ENCODE data around the gene PAQR6.
A peak's percentile ranks its signal among the peaks of the same experiment; 100 is the strongest.

The PAQR6 gene

GRCh38 chr1:156247460-156248322, at the start of gene PAQR6:
PAQR6 (minus strand) TSS chr1:156248056; CDS start chr1:156246731, 1,325 bp downstream.
- no peak for DNase-seq (ENCODE audit: low read depth, low spot score)

GRCh38 chr1:156295391-156295947, 47.6 kb upstream of the PAQR6 start, which contains the start of gene GLMP:
GLMP (minus strand) TSS chr1:156295679; CDS start chr1:156295645, 34 bp downstream.
- DNase-seq (ENCODE audit: low read depth, low spot score): no peak

- DNase-seq (ENCODE audit: low read depth, low spot score): no peak
Observed at GRCh38 chr1:156293895-156294294, 46.0 kb upstream of the PAQR6 start.

GRCh38 chr1:156293098-156293434, 45.2 kb upstream of the PAQR6 start:
- no peak for DNase-seq (ENCODE audit: low read depth, low spot score)

GRCh38 chr1:156291226-156292061, 43.6 kb upstream of the PAQR6 start:
- DNase-seq (ENCODE audit: low read depth, low spot score): no peak

GRCh38 chr1:156289857-156290256, 42.0 kb upstream of the PAQR6 start:
- DNase-seq (ENCODE audit: low read depth, low spot score): no peak

- DNase-seq (ENCODE audit: low read depth, low spot score): no peak
Observed at GRCh38 chr1:156286061-156286460, 38.2 kb upstream of the PAQR6 start.

GRCh38 chr1:156285437-156285836, 37.6 kb upstream of the PAQR6 start:
- no peak for DNase-seq (ENCODE audit: low read depth, low spot score)

- DNase-seq (ENCODE audit: low read depth, low spot score): no peak
Observed at GRCh38 chr1:156284757-156285156, 36.9 kb upstream of the PAQR6 start.

GRCh38 chr1:156284112-156284511, 36.3 kb upstream of the PAQR6 start, which contains the start of gene TMEM79:
TMEM79 (plus strand) TSS chr1:156284325; CDS start chr1:156285227, 902 bp downstream.
- no peak for DNase-seq (ENCODE audit: low read depth, low spot score)

GRCh38 chr1:156283521-156283920, 35.7 kb upstream of the PAQR6 start:
- DNase-seq (ENCODE audit: low read depth, low spot score): no peak

- DNase-seq (ENCODE audit: low read depth, low spot score): peak; percentile 94
Observed at GRCh38 chr1:156282479-156283222, 34.8 kb upstream of the PAQR6 start, which contains the start of gene SMG5. SMG5 (minus strand) TSS chr1:156282825; CDS start chr1:156282680, 145 bp downstream.

- DNase-seq (ENCODE audit: low read depth, low spot score): no peak
Observed at GRCh38 chr1:156281693-156282478, 34.0 kb upstream of the PAQR6 start.

GRCh38 chr1:156281281-156281680, 33.4 kb upstream of the PAQR6 start:
- DNase-seq (ENCODE audit: low read depth, low spot score): peak; percentile 18

- DNase-seq (ENCODE audit: low read depth, low spot score): no peak
Observed at GRCh38 chr1:156279837-156280236, 32.0 kb upstream of the PAQR6 start.

- DNase-seq (ENCODE audit: low read depth, low spot score): no peak
Observed at GRCh38 chr1:156276966-156277381, 29.1 kb upstream of the PAQR6 start.

GRCh38 chr1:156276532-156276931, 28.7 kb upstream of the PAQR6 start:
- no peak for DNase-seq (ENCODE audit: low read depth, low spot score)

GRCh38 chr1:156270314-156270713, 22.5 kb upstream of the PAQR6 start:
- no peak for DNase-seq (ENCODE audit: low read depth, low spot score)

GRCh38 chr1:156268336-156268735, 20.5 kb upstream of the PAQR6 start:
- no peak for DNase-seq (ENCODE audit: low read depth, low spot score)

GRCh38 chr1:156266051-156266450, 18.2 kb upstream of the PAQR6 start:
- no peak for DNase-seq (ENCODE audit: low read depth, low spot score)

- DNase-seq (ENCODE audit: low read depth, low spot score): no peak
Observed at GRCh38 chr1:156263288-156263655, 15.4 kb upstream of the PAQR6 start.
